H1 (cell line): ENCODE results near the gene TSPAN4. TPM values are rescaled to one million over a fixed set of nuclear protein-coding genes. Genes with fewer than 3 reads are reported as not detected.

Source experiments
- CTCF ChIA-PET: fragments of 300-600 bp; sonication (Branson Sonifier 250); formaldehyde crosslinking; loops from one replicate; lab custom pipeline; 2021; ENCODE audit not compliant: partially characterized antibody; lab: Charles Lee
- POLR2A ChIA-PET: fragments of 300-600 bp; sonication (Branson Sonifier 250); formaldehyde crosslinking; loops from one replicate; lab custom pipeline; 2021; ENCODE audit warnings: inconsistent platforms; ENCODE audit not compliant: partially characterized antibody; lab: Charles Lee
- DNase-seq, 2 experiments: peaks; one replicate each; pipeline versions ENCODE4 v3.0.0 to v3.0.0-alpha.2; 2010 to 2022; ENCODE audit warnings: low spot score in 2 of 2, low read depth in 1 of 2, mixed read lengths in 1 of 2
- FAIRE-seq: peaks from 2 replicates; lab custom pipeline; 2011; peaks lifted over from hg19 to GRCh38; lab: Jason Lieb, UNC
- H2AFZ ChIP-seq: 2 replicates; pipeline ENCODE4 v1.8.1; 2012; ENCODE audit warnings: low read length, inconsistent platforms
- H2AK5ac ChIP-seq: 2 replicates; pipeline ENCODE4 v1.6.1; 2013; ENCODE audit warnings: low read depth, low read length
- H2BK120ac ChIP-seq: replicated peaks from 2 replicates; pipeline ENCODE3; 2013; ENCODE audit warnings: low read depth, low read length, inconsistent platforms
- H2BK12ac ChIP-seq: 2 replicates; pipeline ENCODE4 v1.6.1; 2013; ENCODE audit warnings: low read depth, low read length
- H2BK15ac ChIP-seq: 2 replicates; pipeline ENCODE4 v1.6.1; 2013; ENCODE audit warnings: low read length
- H2BK20ac ChIP-seq: 2 replicates; pipeline ENCODE4 v1.6.1; 2013; ENCODE audit warnings: low read length
- H2BK5ac ChIP-seq: 2 replicates; pipeline ENCODE4 v1.6.1; 2013; ENCODE audit warnings: low read depth, low read length
- H3K14ac ChIP-seq: 2 replicates; pipeline ENCODE4 v1.6.1; 2013; ENCODE audit warnings: inconsistent platforms; ENCODE audit not compliant: insufficient read length
- H3K18ac ChIP-seq: 2 replicates; pipeline ENCODE4 v1.6.1; 2013; ENCODE audit warnings: low read length; ENCODE audit errors: extremely low read depth
- H3K23ac ChIP-seq: 2 replicates; pipeline ENCODE4 v1.6.1; 2013; ENCODE audit warnings: inconsistent platforms; ENCODE audit not compliant: insufficient read length
- H3K23me2 ChIP-seq: 2 replicates; pipeline ENCODE4 v1.6.1; 2013; ENCODE audit warnings: low read depth, low read length
- H3K27ac ChIP-seq: 2 replicates; pipeline ENCODE4 v1.6.1; 2011; ENCODE audit warnings: low read depth, low read length, inconsistent platforms
- H3K27me3 ChIP-seq, 4 experiments: replicated peaks in 1 of 4; 1 replicate in 1 of 4; 2 replicates in 3 of 4; pipeline versions ENCODE4 v1.6.1 to v1.8.1; 2011 to 2013; ENCODE audit warnings: low read length in 3 of 4, mild to moderate bottlenecking in 3 of 4, inconsistent platforms in 2 of 4, mixed read lengths in 2 of 4, moderate library complexity in 1 of 4; ENCODE audit not compliant: control insufficient read depth in 3 of 4, insufficient read depth in 3 of 4; ENCODE audit errors: extremely low read depth in 1 of 4
- H3K36me3 ChIP-seq, 4 experiments: 2 replicates each; pipeline versions ENCODE4 v1.6.1 to v1.8.1; 2011 to 2013; ENCODE audit warnings: mild to moderate bottlenecking in 4 of 4, low read length in 3 of 4, moderate library complexity in 2 of 4, control low read depth in 1 of 4, inconsistent platforms in 1 of 4; ENCODE audit not compliant: insufficient read depth in 4 of 4, control insufficient read depth in 2 of 4
- H3K4ac ChIP-seq: replicated peaks from 2 replicates; pipeline ENCODE3; 2013; ENCODE audit warnings: low read length, low read depth, mixed read lengths, inconsistent platforms; ENCODE audit not compliant: insufficient read length
- H3K4me1 ChIP-seq, 4 experiments: replicated peaks in 1 of 4; 1 replicate in 1 of 4; 2 replicates in 3 of 4; pipeline versions ENCODE4 v1.6.1 to v1.8.1; 2011 to 2013; ENCODE audit warnings: low read length in 3 of 4, inconsistent platforms in 2 of 4, mixed read lengths in 1 of 4; ENCODE audit not compliant: insufficient read depth in 4 of 4, control insufficient read depth in 3 of 4
- H3K4me2 ChIP-seq, 2 experiments: 2 replicates each; pipeline versions ENCODE4 v1.6.1 to v1.8.1; 2011 to 2013; ENCODE audit warnings: low read depth in 2 of 2, low read length in 2 of 2, control low read depth in 1 of 2, inconsistent platforms in 1 of 2, mild to moderate bottlenecking in 1 of 2; ENCODE audit not compliant: insufficient read depth in 1 of 2
- H3K4me3 ChIP-seq, 4 experiments: fragments of 200-600, 300-600 bp in 1 of 4; sonication (generic), shearing (Covaris generic), sonication (Bioruptor Twin) in 1 of 4; 2 replicates each; pipeline versions ENCODE4 v1.5.1 to v1.8.1; 2011 to 2016; ENCODE audit warnings: low read length in 4 of 4, low read depth in 3 of 4, control low read depth in 2 of 4, inconsistent platforms in 2 of 4, mild to moderate bottlenecking in 2 of 4, mixed read lengths in 1 of 4, moderate library complexity in 1 of 4; ENCODE audit not compliant: insufficient read depth in 2 of 4; ENCODE audit errors: extremely low read depth in 1 of 4
- H3K56ac ChIP-seq: replicated peaks from 2 replicates; pipeline ENCODE3; 2013; ENCODE audit warnings: low read depth, mild to moderate bottlenecking, mixed read lengths, low read length, inconsistent platforms; ENCODE audit not compliant: insufficient read length
- H3K79me1 ChIP-seq: 2 replicates; pipeline ENCODE4 v1.6.1; 2013; ENCODE audit warnings: low read depth, low read length, control low read depth
- H3K79me2 ChIP-seq, 2 experiments: 2 replicates each; pipeline versions ENCODE4 v1.6.1 to v1.8.1; 2012 to 2013; ENCODE audit warnings: low read length in 2 of 2, mild to moderate bottlenecking in 2 of 2, inconsistent platforms in 1 of 2; ENCODE audit not compliant: insufficient read depth in 2 of 2, control insufficient read depth in 1 of 2
- H3K9ac ChIP-seq, 4 experiments: replicated peaks in 1 of 4; 1 replicate in 1 of 4; 2 replicates in 3 of 4; pipeline versions ENCODE4 v1.6.1 to v1.8.1; 2011 to 2013; ENCODE audit warnings: low read depth in 3 of 4, low read length in 3 of 4, control low read depth in 2 of 4, mild to moderate bottlenecking in 2 of 4, moderate library complexity in 2 of 4, inconsistent platforms in 1 of 4; ENCODE audit errors: extremely low read depth in 1 of 4
- H3K9me3 ChIP-seq, 2 experiments: 2 replicates each; pipeline versions ENCODE4 v1.6.1 to v1.8.1; 2012 to 2013; ENCODE audit warnings: mild to moderate bottlenecking in 2 of 2, moderate library complexity in 2 of 2, control low read depth in 1 of 2, inconsistent platforms in 1 of 2, low read depth in 1 of 2, low read length in 1 of 2, mixed read lengths in 1 of 2; ENCODE audit not compliant: insufficient read depth in 2 of 2
- H4K20me1 ChIP-seq, 2 experiments: replicated peaks in 1 of 2; 2 replicates each; pipeline versions ENCODE3 to v1.8.1; 2011 to 2013; ENCODE audit warnings: inconsistent platforms in 2 of 2, low read length in 2 of 2, mild to moderate bottlenecking in 1 of 2; ENCODE audit not compliant: insufficient read depth in 2 of 2, control insufficient read depth in 1 of 2
- H4K5ac ChIP-seq: 2 replicates; pipeline ENCODE4 v1.6.1; 2013; ENCODE audit warnings: low read length, low read depth, mixed read lengths, inconsistent platforms; ENCODE audit not compliant: insufficient read length
- H4K8ac ChIP-seq: 2 replicates; pipeline ENCODE4 v1.8.0; 2013; ENCODE audit warnings: mild to moderate bottlenecking, moderate library complexity, low read length, inconsistent platforms; ENCODE audit not compliant: insufficient read depth; ENCODE audit errors: extremely low read depth
- H4K91ac ChIP-seq: replicated peaks from 2 replicates; pipeline ENCODE3; 2013; ENCODE audit warnings: low read length, mixed read lengths, inconsistent platforms; ENCODE audit not compliant: insufficient read length
- BCL11A ChIP-seq, 2 experiments: IDR thresholded peaks; one replicate each; pipeline ENCODE4 v1.6.1; 2011; ENCODE audit warnings: low read depth in 2 of 2, low read length in 2 of 2, mild to moderate bottlenecking in 2 of 2
- CTCF ChIP-seq, 3 experiments: IDR thresholded peaks; 1 replicate in 2 of 3; 2 replicates in 1 of 3; pipeline versions ENCODE4 v1.5.1 to v1.6.1; 2011; ENCODE audit warnings: low read length in 3 of 3, mild to moderate bottlenecking in 3 of 3, inconsistent platforms in 2 of 3, low read depth in 1 of 3, moderate library complexity in 1 of 3; ENCODE audit not compliant: insufficient read depth in 1 of 3; ENCODE audit errors: control extremely low read depth in 1 of 3
- MAX ChIP-seq: IDR thresholded peaks from 2 replicates; pipeline ENCODE4 v1.6.1; 2012; ENCODE audit warnings: inconsistent platforms
- RAD21 ChIP-seq, 2 experiments: IDR thresholded peaks in 1 of 2; conservative IDR thresholded peaks in 1 of 2; 2 replicates each; pipeline ENCODE4 v1.6.1; 2011; ENCODE audit warnings: low read depth in 2 of 2, low read length in 2 of 2, improper control_type of control experiment in 1 of 2, inconsistent platforms in 1 of 2, mild to moderate bottlenecking in 1 of 2, moderate library complexity in 1 of 2
- SP1 ChIP-seq: IDR thresholded peaks from 2 replicates; pipeline ENCODE4 v1.6.1; 2011; ENCODE audit warnings: low read depth, low read length
- TEAD4 ChIP-seq: IDR thresholded peaks from 2 replicates; pipeline ENCODE4 v1.6.1; 2012; ENCODE audit warnings: low read depth, low read length, inconsistent platforms, mixed read lengths
- WGBS, 2 experiments: shearing (Covaris generic) in 1 of 2; methylation state at CpG; one replicate each; pipeline versions ENCODE4 v1.1.6 to v1.1.7; 2013 to 2015; ENCODE audit warnings: low lambda C conversion rate in 2 of 2, mixed read lengths in 2 of 2, inconsistent platforms in 1 of 2, low coverage in 1 of 2, missing lambda C conversion rate in 1 of 2; ENCODE audit not compliant: insufficient replicate concordance in 2 of 2, insufficient coverage in 1 of 2, insufficient read length in 1 of 2; ENCODE audit errors: extremely low coverage in 1 of 2, missing lambda C conversion rate in 1 of 2; 5-methylcytosine and 5-hydroxymethylcytosine counted together
- polyA plus RNA-seq, 7 experiments: library from polyadenylated mRNA; depleted of rRNA in 3 of 7; stranded (reverse) in 5 of 7; unstranded in 2 of 7; fragments of >200 nt in 5 of 7; fragments of 200-250 nt in 2 of 7; gene quantifications; 1 replicate in 5 of 7; 2 replicates in 1 of 7; 4 replicates in 1 of 7; pipeline versions ENCODE4 v1.2.1 to v1.2.3, GENCODE V29; 2011 to 2013; ENCODE audit warnings: missing spikeins in 2 of 7, mixed read lengths in 2 of 7
- total RNA-seq: library from RNA; stranded (reverse); fragmentation: NEBNext Ultra II Directional; extraction: Animal tissue kit (Norgen Biotek cat#: 25700); gene quantifications from 2 replicates; pipeline ENCODE4 v1.2.1, GENCODE V29; 2021

Gene TSPAN4
- total and polyA plus RNA-seq, 2 of the 8 experiments (the other 6 are each of a cell fraction or from before 2014, with no cell fraction given) = 74.1 to 145 TPM

DNA sequence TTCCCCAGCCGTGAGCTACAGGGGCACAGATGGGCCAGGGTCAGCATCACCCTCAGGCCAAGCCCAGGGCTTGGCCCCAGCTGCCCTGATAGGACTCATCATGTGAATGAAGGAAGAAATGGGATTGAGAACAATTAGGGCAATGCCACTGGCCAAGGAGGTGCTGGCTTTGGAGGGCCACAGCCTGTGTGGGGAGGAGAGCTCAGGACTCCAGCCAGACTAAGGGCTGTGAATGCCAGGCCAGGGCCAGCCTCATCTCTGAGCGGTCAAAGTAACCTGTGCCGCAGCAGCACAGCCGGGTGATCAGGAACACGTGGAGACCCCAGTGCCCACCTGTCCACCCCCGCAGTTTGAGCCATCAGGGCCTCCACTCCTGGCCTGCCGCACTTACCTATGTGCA, 57.9 kb downstream of the TSPAN4 start:
- Histone ChIP-seq H3K4me3 (no peak overlapping the region), H3K79me1 (no peaks in the 10 kb centered on the region; the same call in 1 of the 2 replicates), H2BK12ac (no peak overlapping the region), H4K91ac (no peak overlapping the region), H3K27ac (no peak overlapping the region), H3K23me2 (no peaks in the 10 kb centered on the region), H4K8ac (no peak overlapping the region), H3K4me2 (no peak overlapping the region), H3K36me3 (peaks cover 33 to 59% (median 44%) of the 10 kb centered on the region in 4 experiments), H3K9me3 (no peaks in the 10 kb centered on the region), H3K23ac (no peak overlapping the region), H2BK120ac (no peak overlapping the region), H3K56ac (no peak overlapping the region), H2AFZ (no peak overlapping the region), H3K4me1 (no peaks in the 10 kb centered on the region), H2BK15ac (no peak overlapping the region), H3K27me3 (no peaks in the 10 kb centered on the region), H3K79me2 (no peaks in the 10 kb centered on the region), H3K4ac (no peak overlapping the region), H2BK20ac (no peak overlapping the region), H2AK5ac (no peak overlapping the region), H4K20me1 (peaks cover 11 to 33% of the 10 kb centered on the region in 2 experiments), H3K9ac (no peak overlapping the region), H2BK5ac (no peak overlapping the region), H3K18ac (no peak overlapping the region), H4K5ac (no peak overlapping the region), H3K14ac (no peak overlapping the region)
- ChIA-PET POLR2A (interaction anchor here (1.1 to 1.4 kb wide), 3 partner anchors 11 to 49 kb away, joined by 3 to 4 read pairs (median 3); no protein-coding TSS in a partner anchor), CTCF (interaction anchor here (0.7 to 3.4 kb wide), 12 partner anchors 9 to 151 kb away, joined by 3 to 16 read pairs (median 4); no protein-coding TSS in a partner anchor)
- TF ChIP-seq RAD21 (IDR thresholded peaks at IDR 0.05 in 1 of 2, conservative IDR thresholded peaks at IDR 0.05 in 1 of 2; ENCODE audit: low read depth in 2 of 2, low read length in 2 of 2) = no peak
- no peak for TF ChIP-seq BCL11A (IDR thresholded peaks at IDR 0.05; ENCODE audit: low read depth in 2 of 2, low read length in 2 of 2)
- no peak for TF ChIP-seq SP1
- no peak for TF ChIP-seq MAX
- TF ChIP-seq TEAD4 = no peak
- TF ChIP-seq CTCF (IDR thresholded peaks at IDR 0.05; ENCODE audit: control extremely low read depth in 1 of 3, insufficient read depth in 1 of 3, low read depth in 1 of 3, low read length in 3 of 3) = no peak
- WGBS, 2 experiments = 88% methylated on average over 7 of the region's 7 CpGs; no CpG with 5 or more reads in 1 of the 2 experiments
- no peak for FAIRE-seq
- DNase-seq = no peak
